H1 (cell line): Measurements from ENCODE around the gene RECK. TPM values are rescaled to one million over a fixed set of nuclear protein-coding genes. Genes with fewer than 3 reads are reported as not detected.

Experiments
- EP300 ChIP-seq, 2 experiments: IDR thresholded peaks; 1 replicate in 1 of 2; 2 replicates in 1 of 2; pipeline ENCODE4 v1.6.1; 2011 to 2012; ENCODE audit warnings: low read depth in 2 of 2, low read length in 2 of 2, mild to moderate bottlenecking in 2 of 2, borderline replicate concordance in 1 of 2, inconsistent platforms in 1 of 2, moderate library complexity in 1 of 2
- polyA plus RNA-seq, 7 experiments: library from polyadenylated mRNA; depleted of rRNA in 3 of 7; stranded (reverse) in 5 of 7; unstranded in 2 of 7; fragments of >200 nt in 5 of 7; fragments of 200-250 nt in 2 of 7; gene quantifications; 1 replicate in 5 of 7; 2 replicates in 1 of 7; 4 replicates in 1 of 7; pipeline versions ENCODE4 v1.2.1 to v1.2.3, GENCODE V29; 2011 to 2013; ENCODE audit warnings: missing spikeins in 2 of 7, mixed read lengths in 2 of 7
- total RNA-seq: library from RNA; stranded (reverse); fragmentation: NEBNext Ultra II Directional; extraction: Animal tissue kit (Norgen Biotek cat#: 25700); gene quantifications from 2 replicates; pipeline ENCODE4 v1.2.1, GENCODE V29; 2021

Gene RECK
- total and polyA plus RNA-seq, 2 of the 8 experiments (the other 6 are each of a cell fraction or from before 2014, with no cell fraction given): 5.4 to 9.8 TPM

- TF ChIP-seq EP300 (IDR thresholded peaks at IDR 0.05; ENCODE audit: borderline replicate concordance in 1 of 2, low read depth in 2 of 2, low read length in 2 of 2): no peak
- TF ChIP-seq, all 59 proteins: peak for 0
Observed at GRCh38 chr9:36007852-36008251, 28.9 kb upstream of the RECK start (continued).
